HEK293 (cell line): Measurements from ENCODE around the gene ANKRD50.
A peak's percentile ranks its signal among the peaks of the same experiment; 100 is the strongest.

Source experiments
- CTCF ChIA-PET: fragments of 350-600 bp; formaldehyde crosslinking; extraction: SDS; loops from one replicate; lab custom pipeline; 2021; ENCODE audit warnings: antibody characterized with exemption; lab: Yijun Ruan, JAX
- POLR2A ChIA-PET: fragments of 300-600 bp; formaldehyde crosslinking; extraction: SDS; loops from one replicate; lab custom pipeline; 2020; ENCODE audit warnings: antibody characterized with exemption, inconsistent platforms; lab: Yijun Ruan, JAX
- H3K27ac ChIP-seq: fragments of 200-500 bp; sonication (Bioruptor generic); 2 replicates; pipeline ENCODE4 v1.5.1; 2014; ENCODE audit warnings: low read depth, low read length, control low read depth, inconsistent platforms; ENCODE audit errors: extremely low read depth
- H3K36me3 ChIP-seq, 2 experiments: fragments of 200-500 bp in 1 of 2; sonication (Bioruptor generic) in 1 of 2; 1 replicate in 1 of 2; 2 replicates in 1 of 2; pipeline ENCODE4 v1.5.1; 2014 to 2017; ENCODE audit warnings: inconsistent platforms in 2 of 2, low read length in 2 of 2; ENCODE audit not compliant: control insufficient read depth in 2 of 2, insufficient read depth in 1 of 2
- H3K4me1 ChIP-seq: fragments of 200-500 bp; sonication (Bioruptor generic); 2 replicates; pipeline ENCODE4 v1.5.1; 2014; ENCODE audit warnings: mild to moderate bottlenecking, low read length, inconsistent platforms; ENCODE audit not compliant: control insufficient read depth, insufficient read depth
- H3K4me3 ChIP-seq: 2 replicates; pipeline ENCODE4 v1.5.1; 2011; ENCODE audit warnings: low read depth, mild to moderate bottlenecking, control low read depth, low read length, moderate library complexity
- H3K9me3 ChIP-seq: fragments of 200-500 bp; sonication (Bioruptor generic); 2 replicates; pipeline ENCODE4 v1.5.1; 2014; ENCODE audit warnings: low read depth, low read length, inconsistent platforms; ENCODE audit not compliant: control insufficient read depth, insufficient read depth
- BCL11A ChIP-seq: fragments of 450-650 bp; formaldehyde crosslinking; IDR thresholded peaks from 2 replicates; pipeline ENCODE4 v1.5.1; 2016; ENCODE audit warnings: low read depth, missing biosample characterization, missing genetic modification characterization
- HOXA7 ChIP-seq: sonication (generic); formaldehyde crosslinking; IDR thresholded peaks from 2 replicates; pipeline ENCODE4 v1.8.1; 2022; ENCODE audit warnings: missing genetic modification reagents, borderline replicate concordance
- MYNN ChIP-seq: fragments of 450-650 bp; formaldehyde crosslinking; IDR thresholded peaks from 2 replicates; pipeline ENCODE4 v1.5.1; 2016; ENCODE audit warnings: missing biosample characterization, missing genetic modification characterization, borderline replicate concordance
- PRDM4 ChIP-seq: fragments of 450-650 bp; formaldehyde crosslinking; IDR thresholded peaks from 2 replicates; pipeline ENCODE4 v1.5.1; 2017; ENCODE audit warnings: missing biosample characterization, missing genetic modification characterization
- SCRT2 ChIP-seq: fragments of 450-650 bp; formaldehyde crosslinking; IDR thresholded peaks from 2 replicates; pipeline ENCODE4 v1.5.1; 2016; ENCODE audit warnings: missing biosample characterization, missing genetic modification characterization
- SETDB1 ChIP-seq: IDR thresholded peaks from one replicate; pipeline ENCODE4 v1.6.1; 2017; ENCODE audit warnings: mild to moderate bottlenecking, low read length, moderate library complexity, mixed read lengths; ENCODE audit not compliant: insufficient read length
- ZNF133 ChIP-seq: fragments of 450-650 bp; formaldehyde crosslinking; IDR thresholded peaks from 2 replicates; pipeline ENCODE4 v1.5.1; 2016; ENCODE audit warnings: missing biosample characterization, missing genetic modification characterization
- ZNF155 ChIP-seq: fragments of 450-650 bp; formaldehyde crosslinking; IDR thresholded peaks from 2 replicates; pipeline ENCODE4 v1.5.1; 2016; ENCODE audit warnings: missing biosample characterization, missing genetic modification characterization
- ZNF157 ChIP-seq: fragments of 450-650 bp; formaldehyde crosslinking; IDR thresholded peaks from 2 replicates; pipeline ENCODE4 v1.5.1; 2016; ENCODE audit warnings: missing biosample characterization, missing genetic modification characterization
- ZNF404 ChIP-seq: fragments of 450-650 bp; formaldehyde crosslinking; IDR thresholded peaks from 2 replicates; pipeline ENCODE4 v1.5.1; 2017; ENCODE audit warnings: missing biosample characterization, missing genetic modification characterization
- ZNF473 ChIP-seq: fragments of 450-650 bp; formaldehyde crosslinking; IDR thresholded peaks from 2 replicates; pipeline ENCODE4 v1.5.1; 2017; ENCODE audit warnings: missing biosample characterization, missing genetic modification characterization
- ZNF514 ChIP-seq: fragments of 450-650 bp; formaldehyde crosslinking; IDR thresholded peaks from 2 replicates; pipeline ENCODE4 v1.5.1; 2016; ENCODE audit warnings: missing biosample characterization, missing genetic modification characterization
- ZNF544 ChIP-seq: fragments of 450-650 bp; formaldehyde crosslinking; IDR thresholded peaks from 2 replicates; pipeline ENCODE4 v1.5.0; 2017; ENCODE audit warnings: missing biosample characterization, missing genetic modification characterization
- ZNF560 ChIP-seq: fragments of 450-650 bp; formaldehyde crosslinking; IDR thresholded peaks from 2 replicates; pipeline ENCODE4 v1.5.1; 2017; ENCODE audit warnings: missing biosample characterization, missing genetic modification characterization, borderline replicate concordance
- ZNF596 ChIP-seq: fragments of 450-650 bp; IDR thresholded peaks from 2 replicates; pipeline ENCODE4 v1.5.0; 2018; ENCODE audit warnings: missing biosample characterization, mild to moderate bottlenecking, missing genetic modification characterization, moderate library complexity
- ZNF776 ChIP-seq: fragments of 450-650 bp; formaldehyde crosslinking; IDR thresholded peaks from 2 replicates; pipeline ENCODE4 v1.5.0; 2017; ENCODE audit warnings: missing biosample characterization, missing genetic modification characterization, borderline replicate concordance
- ZNF785 ChIP-seq: fragments of 450-650 bp; formaldehyde crosslinking; IDR thresholded peaks from 2 replicates; pipeline ENCODE4 v1.5.1; 2016; ENCODE audit warnings: missing biosample characterization, missing genetic modification characterization
- TF ChIP-seq, protein P1 (sequence below): fragments of 450-650 bp; formaldehyde crosslinking; optimal IDR thresholded peaks from 2 replicates; pipeline ENCODE3; 2016; ENCODE audit warnings: missing biosample characterization, mild to moderate bottlenecking, missing genetic modification characterization
- TF ChIP-seq, protein P2 (sequence below): fragments of 450-650 bp; formaldehyde crosslinking; IDR thresholded peaks from 2 replicates; pipeline ENCODE4 v1.5.1; 2017; ENCODE audit warnings: missing biosample characterization, missing genetic modification characterization

ANKRD50 gene

DNA sequence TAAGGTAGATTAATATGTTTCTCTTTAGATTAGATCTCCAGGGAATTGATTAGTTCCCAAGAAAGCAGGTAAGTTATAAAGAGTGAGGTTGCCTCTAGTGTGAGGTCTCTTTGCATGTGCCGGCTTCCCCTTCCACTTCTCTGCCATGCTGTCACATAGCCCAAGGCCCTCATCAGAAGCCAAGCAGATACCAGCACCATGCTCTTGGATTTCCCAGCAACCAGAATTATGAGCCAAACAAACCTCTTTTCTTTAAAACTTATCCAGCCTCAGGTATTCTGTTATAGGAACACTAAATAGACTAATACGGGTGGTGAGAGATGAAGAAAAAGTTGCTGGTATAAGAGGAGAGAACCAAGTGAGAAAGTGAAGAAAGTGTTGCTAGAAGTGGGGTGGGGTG is 15.1 kb downstream of the ANKRD50 start:
- CTCF ChIA-PET = no interaction called here

GRCh38 chr4:124696182-124696581 is 16.4 kb downstream of the ANKRD50 start:
- TF ChIP-seq ZNF157 (tag by site-specific recombination) (no peak), PRDM4 (no peak), ZNF544 (tag by site-specific recombination) (no peak), ZNF133 (tag by site-specific recombination) (peak; percentile 97), SETDB1 (peak; percentile 71), ZNF776 (no peak)
- H3K27ac ChIP-seq = no peak overlapping the region
- ChIA-PET CTCF (no interaction called here), POLR2A (no interaction called here)
- no peak overlapping the region for H3K4me3 ChIP-seq
- H3K36me3 ChIP-seq = peaks cover 0 to 9% of the 10 kb centered on the region in 2 experiments; a peak in 1 of 3 replicates
- no peaks in the 10 kb centered on the region; the same call in 1 of the 2 replicates for H3K4me1 ChIP-seq
- no peaks in the 10 kb centered on the region for H3K9me3 ChIP-seq

More for the DNA sequence above, 15.1 kb downstream of the ANKRD50 start:
- Histone ChIP-seq H3K4me3 (no peak overlapping the region), H3K36me3 (peaks cover 0 to 9% of the 10 kb centered on the region in 2 experiments; a peak in 1 of 3 replicates), H3K27ac (no peak overlapping the region), H3K9me3 (no peaks in the 10 kb centered on the region), H3K4me1 (no peaks in the 10 kb centered on the region)
- POLR2A ChIA-PET = no interaction called here
- TF ChIP-seq HOXA7 (CRISPR knock-in tag) = no peak
- TF ChIP-seq, protein P1, sequence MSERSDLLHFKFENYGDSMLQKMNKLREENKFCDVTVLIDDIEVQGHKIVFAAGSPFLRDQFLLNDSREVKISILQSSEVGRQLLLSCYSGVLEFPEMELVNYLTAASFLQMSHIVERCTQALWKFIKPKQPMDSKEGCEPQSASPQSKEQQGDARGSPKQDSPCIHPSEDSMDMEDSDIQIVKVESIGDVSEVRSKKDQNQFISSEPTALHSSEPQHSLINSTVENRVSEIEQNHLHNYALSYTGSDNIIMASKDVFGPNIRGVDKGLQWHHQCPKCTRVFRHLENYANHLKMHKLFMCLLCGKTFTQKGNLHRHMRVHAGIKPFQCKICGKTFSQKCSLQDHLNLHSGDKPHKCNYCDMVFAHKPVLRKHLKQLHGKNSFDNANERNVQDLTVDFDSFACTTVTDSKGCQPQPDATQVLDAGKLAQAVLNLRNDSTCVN (tag by site-specific recombination) = no peak
- no peak for TF ChIP-seq SCRT2 (tag by site-specific recombination)
- TF ChIP-seq ZNF473 (tag by site-specific recombination) = no peak

DNA sequence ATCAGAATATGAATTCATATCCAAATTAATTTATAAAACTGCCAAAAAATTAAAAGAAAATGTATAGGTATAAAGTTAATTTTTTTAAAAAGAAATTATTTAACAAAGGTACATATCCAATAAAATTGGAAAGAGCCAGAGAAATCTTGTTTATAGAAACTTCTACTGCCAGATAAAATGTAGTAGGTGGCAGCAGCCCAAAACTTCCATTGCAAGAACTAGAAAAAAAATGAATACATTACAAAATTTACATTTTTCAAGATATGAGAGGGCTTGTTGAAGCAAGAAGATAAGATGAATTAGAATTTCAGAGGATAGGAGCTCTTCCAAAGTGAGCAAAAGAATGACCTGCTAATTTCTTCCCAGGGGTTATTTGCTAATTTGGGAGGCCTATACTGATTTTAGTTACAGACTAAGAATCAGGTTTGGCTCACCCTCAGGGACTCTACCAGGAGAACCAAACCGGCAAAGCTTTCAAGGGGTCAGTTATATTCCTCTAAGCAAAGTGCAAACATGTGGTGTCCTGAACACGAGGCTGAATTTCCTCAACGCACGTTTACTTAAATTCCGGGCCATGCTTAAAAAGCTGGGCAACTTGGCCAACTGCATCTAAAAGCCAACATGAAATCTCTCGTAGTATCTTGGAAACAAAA is 17.5 kb downstream of the ANKRD50 start:
- POLR2A ChIA-PET = no interaction called here
- Histone ChIP-seq H3K27ac (no peak overlapping the region), H3K36me3 (peaks cover 0 to 2% of the 10 kb centered on the region in 2 experiments; a peak in 1 of 3 replicates), H3K4me1 (no peaks in the 10 kb centered on the region; the same call in 1 of the 2 replicates), H3K4me3 (no peak overlapping the region), H3K9me3 (no peaks in the 10 kb centered on the region)
- TF ChIP-seq ZNF514 = no peak
- no peak for TF ChIP-seq ZNF155
- CTCF ChIA-PET = interaction anchor here (0.5 kb wide), 1 partner anchor 97 kb away, joined by 3 read pairs; no protein-coding TSS in a partner anchor

DNA sequence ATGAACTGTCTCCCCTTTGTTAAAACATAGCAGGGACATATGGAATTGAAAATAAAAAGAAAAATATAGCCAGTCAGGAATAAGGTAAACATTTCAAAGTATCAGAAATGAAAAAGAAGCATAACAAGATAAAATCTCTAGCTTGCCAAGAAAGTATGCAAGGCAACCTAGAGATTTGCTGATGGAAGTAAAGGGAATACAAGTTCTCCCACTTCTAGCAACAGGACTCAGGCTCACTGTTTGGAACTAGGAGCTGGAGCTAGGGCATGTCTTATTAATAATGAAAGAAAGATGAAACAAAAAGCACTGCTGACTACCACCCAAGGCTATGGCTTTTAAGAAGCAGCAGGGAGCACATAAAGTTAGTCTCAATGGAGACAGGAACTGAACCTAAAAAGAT is 18.2 kb downstream of the ANKRD50 start:
- POLR2A ChIA-PET = no interaction called here
- TF ChIP-seq ZNF560 (tag by site-specific recombination) (no peak), ZNF596 (tag by site-specific recombination) (no peak), BCL11A (no peak), ZNF404 (tag by site-specific recombination) (no peak), ZNF785 (no peak), MYNN (tag by site-specific recombination) (no peak)
- TF ChIP-seq, protein P2, sequence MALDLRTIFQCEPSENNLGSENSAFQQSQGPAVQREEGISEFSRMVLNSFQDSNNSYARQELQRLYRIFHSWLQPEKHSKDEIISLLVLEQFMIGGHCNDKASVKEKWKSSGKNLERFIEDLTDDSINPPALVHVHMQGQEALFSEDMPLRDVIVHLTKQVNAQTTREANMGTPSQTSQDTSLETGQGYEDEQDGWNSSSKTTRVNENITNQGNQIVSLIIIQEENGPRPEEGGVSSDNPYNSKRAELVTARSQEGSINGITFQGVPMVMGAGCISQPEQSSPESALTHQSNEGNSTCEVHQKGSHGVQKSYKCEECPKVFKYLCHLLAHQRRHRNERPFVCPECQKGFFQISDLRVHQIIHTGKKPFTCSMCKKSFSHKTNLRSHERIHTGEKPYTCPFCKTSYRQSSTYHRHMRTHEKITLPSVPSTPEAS = no peak

More for the DNA sequence above, 18.2 kb downstream of the ANKRD50 start:
- no peaks in the 10 kb centered on the region for H3K36me3 ChIP-seq
- CTCF ChIA-PET = no interaction called here
- H3K4me3 ChIP-seq = no peak overlapping the region
- no peaks in the 10 kb centered on the region for H3K9me3 ChIP-seq
- no peaks in the 10 kb centered on the region; the same call in 1 of the 2 replicates for H3K4me1 ChIP-seq
- H3K27ac ChIP-seq = no peak overlapping the region
